ENCODE results near the gene SLC24A3. TPM values are rescaled to one million over a fixed set of nuclear protein-coding genes. Genes with fewer than 3 reads are reported as not detected.

SLC24A3 gene
- total and polyA plus RNA-seq, 9 donors: 4.8 to 40.5 (median 18.6) TPM

DNA sequence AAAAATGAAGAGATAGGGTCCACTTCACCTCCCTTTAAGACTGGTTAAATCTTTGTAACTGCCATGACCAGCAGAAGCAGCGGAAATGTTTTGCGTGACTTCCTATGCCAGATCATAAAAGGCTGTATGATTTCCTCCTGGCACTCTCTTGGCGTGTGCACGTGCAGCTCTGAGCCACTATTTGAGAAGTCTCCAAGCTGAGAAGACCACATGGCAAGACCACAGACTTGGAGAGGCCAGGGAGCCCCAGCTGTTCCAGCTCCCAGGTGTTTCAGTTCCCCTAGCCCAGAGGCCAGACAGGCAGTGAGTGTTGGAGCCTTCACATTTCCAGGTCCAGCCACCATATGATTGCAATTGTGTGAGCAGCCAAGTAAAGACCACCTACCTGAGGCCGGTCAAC lies 286.3 kb downstream of the SLC24A3 start:
- Histone ChIP-seq H3K27ac (no peak overlapping the region), H3K4me1 (ENCODE audit: insufficient read depth) (peaks cover 1% of the 10 kb centered on the region), H3K4me3 (no peak overlapping the region), H3K36me3 (no peaks in the 10 kb centered on the region), H3K27me3 (no peaks in the 10 kb centered on the region), H3K9me3 (no peaks in the 10 kb centered on the region)
- WGBS, 3 donors: 85 to 88% (median 86%) methylated on average over 5 of the region's 5 CpGs
- no peak for TF ChIP-seq POLR2A (IDR thresholded peaks at IDR 0.05)
- no peak for TF ChIP-seq EP300 (IDR thresholded peaks at IDR 0.05)
- TF ChIP-seq CTCF (IDR thresholded peaks at IDR 0.05): no peak
- intact Hi-C loops (cut with DNase I): no loop called here
- no peak for DNase-seq

GRCh38 chr20:19501476-19502115 lies 289.2 kb downstream of the SLC24A3 start:
- WGBS, 3 donors: 70 to 78% (median 77%) methylated on average over 4 of the region's 4 CpGs
- no peaks in the 10 kb centered on the region for H3K27me3 ChIP-seq
- intact Hi-C loops (cut with DNase I): no loop called here
- H3K4me3 ChIP-seq: no peak overlapping the region
- no peak for TF ChIP-seq POLR2A (IDR thresholded peaks at IDR 0.05)
- no peak for DNase-seq
- H3K4me1 ChIP-seq (ENCODE audit: insufficient read depth): peaks cover under 1% of the 10 kb centered on the region
- no peaks in the 10 kb centered on the region for H3K9me3 ChIP-seq
- H3K27ac ChIP-seq: no peak overlapping the region
- H3K36me3 ChIP-seq: no peaks in the 10 kb centered on the region

- no peak for TF ChIP-seq CTCF (IDR thresholded peaks at IDR 0.05)
- TF ChIP-seq POLR2A (IDR thresholded peaks at IDR 0.05): no peak
- no peak for TF ChIP-seq EP300 (IDR thresholded peaks at IDR 0.05)
- Histone ChIP-seq H3K27ac (no peak overlapping the region), H3K27me3 (no peaks in the 10 kb centered on the region), H3K36me3 (no peaks in the 10 kb centered on the region), H3K4me1 (ENCODE audit: insufficient read depth) (no peaks in the 10 kb centered on the region), H3K4me3 (no peak overlapping the region), H3K9me3 (no peaks in the 10 kb centered on the region)
- no peak for DNase-seq
- WGBS, 3 donors: 79 to 87% (median 86%) methylated on average over 5 of the region's 5 CpGs
- intact Hi-C loops (cut with DNase I): no loop called here
Measured at GRCh38 chr20:19502169-19502568, 289.7 kb downstream of the SLC24A3 start.

DNA sequence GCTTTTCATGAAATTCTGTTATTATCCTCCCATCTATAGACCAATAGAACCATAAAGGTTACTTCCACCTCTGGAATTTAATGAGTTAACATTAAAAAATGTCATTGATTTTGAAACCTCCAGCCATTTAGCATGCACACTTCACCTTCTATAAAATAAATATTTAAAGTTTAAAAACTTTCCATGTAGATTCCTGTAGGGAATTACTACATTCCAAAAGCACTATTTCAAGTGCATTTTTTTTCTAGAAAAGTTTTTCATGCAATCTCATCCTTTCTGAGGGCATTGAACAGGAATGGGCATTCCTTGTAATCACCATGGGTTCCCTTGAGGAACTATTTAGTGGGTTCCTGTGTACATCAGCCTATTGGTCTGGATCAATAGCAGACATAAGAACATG lies 291.8 kb downstream of the SLC24A3 start:
- no peaks in the 10 kb centered on the region for H3K4me1 ChIP-seq (ENCODE audit: insufficient read depth)
- H3K9me3 ChIP-seq: no peaks in the 10 kb centered on the region
- intact Hi-C loops (cut with DNase I): no loop called here
- H3K4me3 ChIP-seq: no peak overlapping the region
- TF ChIP-seq POLR2A (IDR thresholded peaks at IDR 0.05) (no peak), CTCF (IDR thresholded peaks at IDR 0.05) (no peak), EP300 (IDR thresholded peaks at IDR 0.05) (no peak)
- H3K36me3 ChIP-seq: no peaks in the 10 kb centered on the region
- DNase-seq: no peak
- H3K27ac ChIP-seq: no peak overlapping the region
- H3K27me3 ChIP-seq: no peaks in the 10 kb centered on the region

GRCh38 chr20:19506021-19506420 lies 293.6 kb downstream of the SLC24A3 start:
- Histone ChIP-seq H3K27me3 (no peaks in the 10 kb centered on the region), H3K27ac (no peak overlapping the region), H3K4me1 (ENCODE audit: insufficient read depth) (no peaks in the 10 kb centered on the region), H3K36me3 (no peaks in the 10 kb centered on the region), H3K4me3 (no peak overlapping the region), H3K9me3 (no peaks in the 10 kb centered on the region)
- intact Hi-C loops (cut with DNase I): no loop called here
- TF ChIP-seq POLR2A (IDR thresholded peaks at IDR 0.05): no peak
- no peak for TF ChIP-seq EP300 (IDR thresholded peaks at IDR 0.05)
- no peak for TF ChIP-seq CTCF (IDR thresholded peaks at IDR 0.05)
- 92 to 93% (median 93%) methylated on average over 1 of the region's 1 CpG for WGBS, 3 donors
- no peak for DNase-seq
